ENCODE measurements around the gene ZNF775. TPM values are rescaled to one million over a fixed set of nuclear protein-coding genes. Genes with fewer than 3 reads are reported as not detected.

Gene ZNF775
- polyA plus RNA-seq, 1 experiment: 2.2 TPM

GRCh38 chr7:150429699-150430098, 50.6 kb downstream of the ZNF775 start:
- CTCF ChIA-PET: interaction anchor here (0.9 to 1.3 kb wide), 3 partner anchors 8 to 19 kb away, joined by 3 to 5 read pairs (median 4); no protein-coding TSS in a partner anchor
- H3K4me3 ChIP-seq (ENCODE audit: low read depth, low read length): no peak overlapping the region
- DNase-seq (ENCODE audit: low read depth, low spot score): no peak
- POLR2A ChIA-PET: interaction anchor here (0.6 kb wide), 2 partner anchors 562 to 563 kb away, joined by 3 read pairs; no protein-coding TSS in a partner anchor
- no peak overlapping the region for H3K27ac ChIP-seq (ENCODE audit: low read depth, low read length)
- TF ChIP-seq CTCF (IDR thresholded peaks at IDR 0.05; ENCODE audit: low read depth, low read length): no peak
- H3K27me3 ChIP-seq (ENCODE audit: control insufficient read depth, insufficient read depth, low read length): peaks cover 3% of the 10 kb centered on the region
- no peaks in the 10 kb centered on the region; the same call in 1 of the 2 replicates for H3K9me3 ChIP-seq (ENCODE audit: control insufficient read depth, insufficient read depth, low read length)

DNA sequence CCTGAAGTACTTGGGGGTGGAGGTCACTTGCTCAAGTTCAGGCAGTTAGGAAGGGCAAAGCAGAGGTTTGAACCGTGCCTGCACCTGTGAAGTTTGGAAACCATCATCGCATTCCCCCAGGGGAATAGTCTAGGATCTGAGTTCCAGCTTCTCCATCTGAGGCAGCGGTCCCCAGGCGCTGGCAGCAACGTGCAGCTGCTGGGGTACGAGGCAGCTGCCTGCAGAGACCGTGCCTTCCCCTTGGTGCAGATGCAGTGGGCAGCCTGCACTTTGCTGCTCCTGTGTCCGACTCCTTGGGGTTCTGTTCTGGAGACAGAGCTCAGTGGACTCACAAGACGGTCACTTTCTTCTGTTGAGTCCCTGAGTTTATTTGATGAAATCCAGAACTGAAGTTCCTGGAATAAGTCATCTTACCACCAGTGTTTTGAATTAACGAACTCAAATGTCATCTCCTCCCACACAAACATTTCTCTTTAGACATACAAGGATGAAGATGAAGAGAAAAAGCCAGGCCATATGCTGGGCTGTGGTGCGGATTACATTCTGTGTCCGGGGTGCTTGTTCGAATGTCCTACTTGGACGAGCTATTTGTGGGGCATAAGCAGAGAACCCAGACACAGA, 51.4 kb downstream of the ZNF775 start:
- ChIA-PET CTCF (interaction anchor here (1.2 kb wide), 1 partner anchor 9 kb away, joined by 5 read pairs; no protein-coding TSS in a partner anchor), POLR2A (no interaction called here)
- H3K27ac ChIP-seq (ENCODE audit: low read depth, low read length): no peak overlapping the region
- no peaks in the 10 kb centered on the region; the same call in 1 of the 2 replicates for H3K9me3 ChIP-seq (ENCODE audit: control insufficient read depth, insufficient read depth, low read length)
- H3K4me3 ChIP-seq (ENCODE audit: low read depth, low read length): no peak overlapping the region
- TF ChIP-seq CTCF (IDR thresholded peaks at IDR 0.05; ENCODE audit: low read depth, low read length): no peak
- peaks cover 3% of the 10 kb centered on the region for H3K27me3 ChIP-seq (ENCODE audit: control insufficient read depth, insufficient read depth, low read length)
- DNase-seq (ENCODE audit: low read depth, low spot score): no peak

- no peak for TF ChIP-seq CTCF (IDR thresholded peaks at IDR 0.05; ENCODE audit: low read depth, low read length)
- no peak for DNase-seq (ENCODE audit: low read depth, low spot score)
- POLR2A ChIA-PET: no interaction called here
- H3K27ac ChIP-seq (ENCODE audit: low read depth, low read length): no peak overlapping the region
- no peak overlapping the region for H3K4me3 ChIP-seq (ENCODE audit: low read depth, low read length)
- no peaks in the 10 kb centered on the region; the same call in 1 of the 2 replicates for H3K9me3 ChIP-seq (ENCODE audit: control insufficient read depth, insufficient read depth, low read length)
- CTCF ChIA-PET: interaction anchor here (0.7 to 1.1 kb wide), 2 partner anchors 13 to 17 kb away, joined by 3 to 4 read pairs; no protein-coding TSS in a partner anchor
- H3K27me3 ChIP-seq (ENCODE audit: control insufficient read depth, insufficient read depth, low read length): peaks cover 6% of the 10 kb centered on the region
These were observed 52.9 kb downstream of the ZNF775 start for GRCh38 chr7:150431839-150432658.

- POLR2A ChIA-PET: no interaction called here
These were observed 54.1 kb downstream of the ZNF775 start for GRCh38 chr7:150432915-150433892.

More at GRCh38 chr7:150432915-150433892, 54.1 kb downstream of the ZNF775 start:
- CTCF ChIA-PET: interaction anchor here (0.8 to 1.3 kb wide), 5 partner anchors 12 to 16 kb away, joined by 3 to 9 read pairs (median 4); no protein-coding TSS in a partner anchor
- DNase-seq (ENCODE audit: low read depth, low spot score): no peak
- H3K9me3 ChIP-seq (ENCODE audit: control insufficient read depth, insufficient read depth, low read length): no peaks in the 10 kb centered on the region
- H3K4me3 ChIP-seq (ENCODE audit: low read depth, low read length): no peak overlapping the region
- no peak for TF ChIP-seq CTCF (IDR thresholded peaks at IDR 0.05; ENCODE audit: low read depth, low read length)
- H3K27me3 ChIP-seq (ENCODE audit: control insufficient read depth, insufficient read depth, low read length): peaks cover 6% of the 10 kb centered on the region
- H3K27ac ChIP-seq (ENCODE audit: low read depth, low read length): no peak overlapping the region
